Calu3 (cell line): ENCODE results near the gene CDH18. TPM values are rescaled to one million over a fixed set of nuclear protein-coding genes. Genes with fewer than 3 reads are reported as not detected.

Source experiments
- BruUV-seq: library from RNA; stranded (reverse); fragments of 400-500 nt; replicated peaks from 2 replicates; lab custom pipeline; 2021; lab: Mats Ljungman, UMichigan
- CTCF ChIA-PET: fragments of 300-600 bp; sonication (Branson Sonifier 250); formaldehyde crosslinking; loops from one replicate; lab custom pipeline; 2022; ENCODE audit warnings: antibody characterized with exemption; lab: Charles Lee
- DNase-seq: peaks from one replicate; pipeline ENCODE4 v3.0.0; 2022
- H3K27ac Mint-ChIP-seq: one replicate; pipeline ENCODE4 v1.8.0; 2022; ENCODE audit warnings: mixed read lengths; ENCODE audit not compliant: unreplicated experiment
- H3K27me3 Mint-ChIP-seq: one replicate; pipeline ENCODE4 v1.8.0; 2022; ENCODE audit warnings: mixed read lengths; ENCODE audit not compliant: unreplicated experiment
- H3K36me3 Mint-ChIP-seq: one replicate; pipeline ENCODE4 v1.8.0; 2022; ENCODE audit warnings: mild to moderate bottlenecking, moderate library complexity, mixed read lengths; ENCODE audit not compliant: insufficient read depth, unreplicated experiment
- H3K4me1 Mint-ChIP-seq: one replicate; pipeline ENCODE4 v1.8.0; 2022; ENCODE audit warnings: mild to moderate bottlenecking, low read depth, mixed read lengths; ENCODE audit not compliant: unreplicated experiment
- H3K4me3 Mint-ChIP-seq: one replicate; pipeline ENCODE4 v1.8.0; 2022; ENCODE audit warnings: mild to moderate bottlenecking, low read depth, moderate library complexity, mixed read lengths; ENCODE audit not compliant: unreplicated experiment
- H3K9me3 Mint-ChIP-seq: one replicate; pipeline ENCODE4 v1.8.0; 2022; ENCODE audit warnings: low read depth, mixed read lengths; ENCODE audit not compliant: unreplicated experiment
- CTCF ChIP-seq: fragments of 200-600 bp; IDR thresholded peaks from one replicate; pipeline ENCODE4 v1.8.0; 2022; ENCODE audit warnings: antibody characterized with exemption; ENCODE audit not compliant: unreplicated experiment
- intact Hi-C: fragments of 100-400 bp; cut with micrococcal nuclease; formaldehyde crosslinking; loops from one replicate; pipeline ENCODE4 v1.10.0; 2022; ENCODE audit not compliant: unreplicated experiment
- total RNA-seq: library from RNA; stranded (reverse); gene quantifications from 2 replicates; pipeline ENCODE4 v1.2.3, GENCODE V29; 2022

The CDH18 gene
- total RNA-seq, 1 experiment from 2014 or later = not detected

- H3K9me3 Mint-ChIP-seq = peaks cover 6% of the 10 kb centered on the region
- CTCF ChIA-PET = no interaction called here
- H3K4me1 Mint-ChIP-seq = no peaks in the 10 kb centered on the region
- no peak for TF ChIP-seq CTCF
- no TSS peak for BruUV-seq
- H3K27ac Mint-ChIP-seq = no peak overlapping the region
- intact Hi-C loops = no loop called here
- H3K27me3 Mint-ChIP-seq = no peaks in the 10 kb centered on the region
- no peak for DNase-seq
- no peaks in the 10 kb centered on the region for H3K36me3 Mint-ChIP-seq
- no peak overlapping the region for H3K4me3 Mint-ChIP-seq
Measured at GRCh38 chr5:19709403-19709802, 278.6 kb downstream of the CDH18 start.

- no peak overlapping the region for H3K4me3 Mint-ChIP-seq
- CTCF ChIA-PET = interaction anchor here (0.6 kb wide), 1 partner anchor 147 kb away, joined by 3 read pairs; no protein-coding TSS in a partner anchor
Measured at GRCh38 chr5:19706776-19707175, 281.2 kb downstream of the CDH18 start.

GRCh38 chr5:19701731-19702130 is 286.3 kb downstream of the CDH18 start:
- DNase-seq = no peak
- Mint-ChIP-seq H3K36me3 (no peaks in the 10 kb centered on the region), H3K27me3 (no peaks in the 10 kb centered on the region), H3K9me3 (no peaks in the 10 kb centered on the region), H3K27ac (no peak overlapping the region), H3K4me1 (no peaks in the 10 kb centered on the region), H3K4me3 (no peak overlapping the region)
- no TSS peak for BruUV-seq
- no peak for TF ChIP-seq CTCF
- intact Hi-C loops = no loop called here
- CTCF ChIA-PET = no interaction called here

More at GRCh38 chr5:19706776-19707175, 281.2 kb downstream of the CDH18 start:
- no peaks in the 10 kb centered on the region for H3K36me3 Mint-ChIP-seq
- no peaks in the 10 kb centered on the region for H3K27me3 Mint-ChIP-seq
- H3K27ac Mint-ChIP-seq = no peak overlapping the region
- no peak for DNase-seq
- no TSS peak for BruUV-seq
- H3K4me1 Mint-ChIP-seq = no peaks in the 10 kb centered on the region
- TF ChIP-seq CTCF = no peak
- intact Hi-C loops = no loop called here
- peaks cover 6% of the 10 kb centered on the region for H3K9me3 Mint-ChIP-seq

GRCh38 chr5:19694949-19695611 is 292.9 kb downstream of the CDH18 start:
- CTCF ChIA-PET = interaction anchor here (0.8 kb wide), 1 partner anchor 9 kb away, joined by 8 read pairs; no protein-coding TSS in a partner anchor
- Mint-ChIP-seq H3K27me3 (no peaks in the 10 kb centered on the region), H3K27ac (no peak overlapping the region), H3K36me3 (no peaks in the 10 kb centered on the region), H3K4me3 (no peak overlapping the region), H3K4me1 (no peaks in the 10 kb centered on the region), H3K9me3 (no peaks in the 10 kb centered on the region)
- BruUV-seq = no TSS peak
- DNase-seq = no peak
- intact Hi-C loops = no loop called here
- no peak for TF ChIP-seq CTCF
